Fibroblast of gingiva (primary cell): ENCODE data around the gene CIT.
A peak's percentile ranks its signal among the peaks of the same experiment; 100 is the strongest.
"Not testable (repeated sequence)": the region's sequence is repeated elsewhere in the genome, so short reads cannot be mapped to it uniquely, and the experiment has no call there.

Experiments used
- DNase-seq: peaks from one replicate; pipeline ENCODE4 v3.0.0-alpha.2; 2011; ENCODE audit warnings: low read depth

Gene CIT

GRCh38 chr12:119678459-119678858 lies 198.7 kb downstream of the CIT start:
- no peak for DNase-seq

- no peak for DNase-seq
These were observed 200.5 kb downstream of the CIT start for GRCh38 chr12:119676573-119676972.

- no peak for DNase-seq
These were observed 201.1 kb downstream of the CIT start for GRCh38 chr12:119676022-119676421.

DNA sequence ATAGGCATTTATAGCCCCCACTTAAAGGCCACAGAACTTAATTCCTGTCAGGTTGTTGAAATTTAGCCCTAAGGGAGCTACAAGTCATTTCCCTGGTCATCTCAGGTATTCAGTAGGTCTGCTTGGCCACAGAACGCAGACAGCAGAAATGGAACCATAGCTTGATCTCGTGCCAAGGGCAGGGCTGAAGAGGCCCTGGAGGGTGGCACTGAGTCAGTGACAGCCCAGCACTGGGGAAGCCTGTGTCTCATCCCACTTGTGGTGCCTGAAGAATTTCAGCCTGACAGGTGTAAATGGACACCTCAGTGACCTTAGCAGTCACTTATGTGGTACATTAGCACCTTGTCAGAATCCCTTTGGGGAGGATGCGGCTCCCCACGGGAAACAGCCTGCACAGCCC lies 202.6 kb downstream of the CIT start:
- DNase-seq = no peak

DNA sequence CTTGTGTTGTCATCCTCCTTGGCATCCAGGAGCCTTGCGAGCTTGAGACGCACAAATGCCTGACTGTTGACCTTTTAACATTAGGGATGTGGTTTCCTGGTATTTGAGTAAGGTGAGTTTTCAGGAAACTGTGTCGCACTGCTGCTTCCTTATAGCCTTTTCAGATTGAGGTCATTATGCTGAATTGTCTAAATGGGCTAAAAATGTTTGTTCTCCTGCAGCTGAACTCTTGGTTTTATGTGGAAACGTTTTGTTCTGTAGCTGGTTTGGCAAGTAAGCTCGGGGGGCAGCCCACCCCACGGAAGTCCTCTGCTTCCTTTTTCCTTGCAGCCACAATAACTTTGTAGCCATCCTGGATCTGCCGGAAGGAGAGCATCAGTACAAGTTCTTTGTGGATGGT lies 203.5 kb downstream of the CIT start:
- DNase-seq = no peak

DNA sequence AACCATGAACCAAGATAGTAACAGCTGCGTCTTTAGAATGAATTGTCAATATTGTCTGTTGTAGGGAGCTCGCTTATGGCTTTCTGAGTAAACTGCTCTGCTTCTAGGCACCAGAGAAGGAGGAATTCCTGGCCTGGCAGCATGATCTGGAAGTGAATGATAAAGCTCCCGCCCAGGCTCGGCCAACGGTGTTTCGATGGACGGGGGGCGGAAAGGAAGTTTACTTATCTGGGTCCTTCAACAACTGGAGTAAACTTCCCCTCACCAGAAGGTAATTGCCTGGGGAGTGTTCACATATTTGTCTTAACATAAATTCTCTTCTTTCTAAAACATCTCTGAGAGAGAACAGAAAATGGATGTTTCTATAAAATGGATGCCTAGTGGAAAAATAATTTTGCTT lies 204.9 kb downstream of the CIT start:
- no peak for DNase-seq

DNA sequence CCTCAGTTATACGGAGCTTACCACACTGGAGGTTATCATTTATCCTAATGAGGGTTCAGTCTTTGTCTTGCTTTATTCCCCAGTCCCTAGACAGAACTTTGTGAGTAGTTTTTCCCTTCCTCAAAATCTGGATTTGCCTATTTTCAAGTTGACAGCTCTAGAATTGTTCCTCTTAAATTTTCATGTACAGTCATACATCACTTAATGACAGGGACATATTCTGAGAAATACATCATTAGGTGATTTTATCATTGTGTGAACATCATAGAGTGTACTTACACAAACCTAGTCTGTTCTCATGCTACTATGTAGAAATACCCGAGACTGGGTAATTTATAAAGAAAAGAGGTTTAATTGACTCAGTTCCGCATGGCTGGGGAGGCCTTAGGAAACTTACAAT lies 206.1 kb downstream of the CIT start:
- DNase-seq = no peak

GRCh38 chr12:119669744-119670472 lies 207.2 kb downstream of the CIT start:
- peak; percentile 26 for DNase-seq

- DNase-seq = no peak
These were observed 208.7 kb downstream of the CIT start for GRCh38 chr12:119668324-119668841.

DNA sequence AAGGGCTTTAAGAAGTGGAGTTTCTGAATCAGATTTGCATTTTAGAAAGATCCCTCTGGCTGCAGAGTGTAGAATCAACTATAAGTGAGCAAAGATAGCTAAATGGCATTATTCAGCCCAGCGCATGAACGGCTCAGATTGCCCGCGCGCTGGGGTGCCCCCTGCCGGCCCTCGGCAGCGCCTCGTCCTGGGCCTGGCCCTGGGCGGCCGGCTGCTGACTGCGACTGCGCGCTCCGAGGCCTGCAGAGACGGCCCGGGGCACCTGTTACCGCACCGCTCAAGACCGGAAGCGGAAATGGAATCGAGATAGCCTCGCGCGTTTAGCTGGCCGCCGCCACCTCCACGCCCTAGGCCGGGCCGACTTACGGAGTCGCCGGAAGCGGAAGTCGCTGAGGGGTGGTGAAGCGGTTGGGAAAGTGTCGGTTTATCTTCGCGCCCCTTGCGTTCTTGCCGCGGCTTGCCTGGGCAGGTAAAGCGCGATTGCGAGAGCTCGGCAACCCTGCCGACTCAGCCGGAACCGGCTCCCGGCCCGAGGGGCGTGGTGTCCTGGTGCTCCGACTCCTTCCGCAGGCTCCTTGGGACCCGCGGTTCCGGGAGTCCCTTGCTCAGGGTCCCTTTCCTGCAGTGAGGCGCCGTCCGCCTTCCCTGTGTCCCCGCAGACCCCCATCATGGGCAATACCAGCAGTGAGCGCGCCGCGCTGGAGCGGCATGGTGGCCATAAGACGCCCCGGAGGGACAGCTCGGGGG lies 209.4 kb downstream of the CIT start, which contains the start of gene PRKAB1:
PRKAB1 (plus strand) TSS at position 557 of the 747 bp plus-strand sequence; CDS start at position 669, 112 bp downstream.
- peak; percentile 97 for DNase-seq

GRCh38 chr12:119666900-119667576 lies 210.1 kb downstream of the CIT start:
- DNase-seq = no peak

GRCh38 chr12:119666226-119666795 lies 210.8 kb downstream of the CIT start:
- no peak for DNase-seq

GRCh38 chr12:119665164-119665929 lies 211.8 kb downstream of the CIT start:
- DNase-seq = no peak

- no peak for DNase-seq
These were observed 212.5 kb downstream of the CIT start for GRCh38 chr12:119664642-119665041.

DNA sequence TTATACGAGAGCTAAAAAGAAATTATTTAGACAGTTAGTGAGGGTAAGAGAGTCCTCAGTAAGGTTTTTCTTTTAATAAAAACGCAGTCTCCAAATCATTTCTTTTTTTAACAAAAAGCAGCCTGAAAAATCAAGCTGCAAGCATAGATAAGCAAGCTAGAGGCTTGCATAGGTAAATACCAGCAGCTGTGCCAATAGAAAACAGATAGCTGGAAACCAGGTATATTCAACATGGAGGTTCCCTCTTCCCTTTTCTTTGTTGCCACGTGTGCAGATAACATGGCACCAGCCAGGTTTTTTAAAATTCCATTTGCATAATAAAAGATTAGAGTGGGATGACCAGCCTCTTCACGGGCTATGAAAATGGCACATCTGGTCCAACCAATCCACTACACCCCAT lies 215.2 kb downstream of the CIT start:
- no peak for DNase-seq

- DNase-seq = no peak
These were observed 217.0 kb downstream of the CIT start for GRCh38 chr12:119660076-119660475.

GRCh38 chr12:119659289-119659897 lies 217.7 kb downstream of the CIT start:
- DNase-seq = no peak

DNA sequence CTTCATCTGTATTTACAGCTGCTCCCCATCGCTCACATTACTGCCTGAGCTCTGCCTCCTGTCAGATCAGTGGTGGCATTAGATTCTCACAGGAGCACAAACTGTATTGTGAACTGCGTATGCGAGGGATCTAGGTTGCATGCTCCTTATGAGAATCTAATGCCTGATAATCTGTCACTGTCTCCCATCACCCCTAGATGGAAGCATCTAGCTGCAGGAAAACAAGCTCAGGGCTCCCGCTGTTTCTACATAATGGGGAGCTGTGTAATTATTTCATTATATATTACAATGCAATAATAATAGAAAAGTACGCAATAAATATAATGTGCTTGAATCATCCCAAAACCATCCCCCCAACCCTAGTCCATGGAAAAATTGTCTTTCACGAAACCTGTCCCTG lies 219.0 kb downstream of the CIT start:
- not testable (repeated sequence) for DNase-seq

DNA sequence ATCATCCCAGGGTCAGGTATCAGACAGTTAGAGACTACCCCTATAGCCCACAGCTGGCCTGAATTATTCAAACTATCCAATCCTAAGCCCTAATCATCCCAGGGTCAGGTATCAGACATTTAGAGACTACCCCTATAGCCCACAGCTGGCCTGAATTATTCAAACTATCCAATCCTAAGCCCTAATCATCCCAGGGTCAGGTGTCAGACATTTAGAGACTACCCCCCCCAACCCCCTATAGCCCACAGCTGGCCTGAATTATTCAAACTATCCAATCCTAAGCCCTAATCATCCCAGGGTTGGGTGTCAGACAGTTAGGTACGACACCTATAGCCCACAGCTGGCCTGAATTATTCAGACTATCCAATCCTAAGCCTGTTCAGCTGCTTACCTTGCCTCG lies 220.1 kb downstream of the CIT start:
- DNase-seq = not testable (repeated sequence)

DNA sequence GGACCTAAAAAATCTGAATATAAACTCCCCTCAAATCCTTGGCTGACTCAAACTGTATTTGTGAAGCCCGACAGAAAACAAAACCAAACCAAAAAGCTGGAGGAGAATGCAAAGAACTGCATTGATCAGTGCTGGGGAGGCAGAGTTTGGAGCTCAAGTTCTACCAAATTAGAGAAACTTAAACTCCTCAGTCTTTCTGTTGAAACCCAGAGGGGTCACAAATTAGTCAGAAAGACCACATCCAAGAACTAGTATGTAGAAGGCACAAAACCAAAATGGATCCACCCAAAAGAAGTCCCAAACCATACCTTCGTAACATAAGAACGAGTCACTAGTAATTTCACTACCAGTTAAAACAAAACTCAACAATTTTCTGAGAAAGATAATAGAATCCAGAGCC lies 224.5 kb downstream of the CIT start:
- DNase-seq = no peak

GRCh38 chr12:119649202-119649808 lies 227.8 kb downstream of the CIT start:
- no peak for DNase-seq
